ENCODE results near the gene MLH3. TPM values are rescaled to one million over a fixed set of nuclear protein-coding genes. Genes with fewer than 3 reads are reported as not detected.

The MLH3 gene
- total and polyA plus RNA-seq, 4 donors: 7.3 to 43.6 (median 22.6) TPM

GRCh38 chr14:75060420-75060819 is 9.2 kb upstream of the MLH3 start:
- H3K36me3 ChIP-seq (ENCODE audit: control insufficient read depth in 1 of 2, insufficient read depth in 2 of 2, low read length in 1 of 2): no peaks in the 10 kb centered on the region
- no peaks in the 10 kb centered on the region for H3K27me3 ChIP-seq (ENCODE audit: control insufficient read depth in 1 of 2, insufficient read depth in 2 of 2, low read length in 1 of 2)
- no peak for ATAC-seq (ENCODE audit: low FRiP score)
- no peak overlapping the region for H3K4me3 ChIP-seq (ENCODE audit: low read length in 2 of 2)
- peaks cover 0 to 2% of the 10 kb centered on the region in 2 donors for H3K4me1 ChIP-seq (ENCODE audit: control insufficient read depth in 1 of 2, insufficient read depth in 2 of 2, low read length in 2 of 2)
- DNase-seq: no peak
- H3K9me3 ChIP-seq (ENCODE audit: control insufficient read depth, low read length): no peaks in the 10 kb centered on the region
- 50 to 73% methylated on average over 2 of the region's 2 CpGs for WGBS, 2 donors
- H3K27ac ChIP-seq (ENCODE audit: low read depth in 1 of 2, low read length in 2 of 2): no peak overlapping the region
- intact Hi-C loops (cut with DNase I): loop anchor here in 1 of 2 donors (10.0 kb wide), 1 partner anchor 116 kb away; no protein-coding TSS in a partner anchor

DNA sequence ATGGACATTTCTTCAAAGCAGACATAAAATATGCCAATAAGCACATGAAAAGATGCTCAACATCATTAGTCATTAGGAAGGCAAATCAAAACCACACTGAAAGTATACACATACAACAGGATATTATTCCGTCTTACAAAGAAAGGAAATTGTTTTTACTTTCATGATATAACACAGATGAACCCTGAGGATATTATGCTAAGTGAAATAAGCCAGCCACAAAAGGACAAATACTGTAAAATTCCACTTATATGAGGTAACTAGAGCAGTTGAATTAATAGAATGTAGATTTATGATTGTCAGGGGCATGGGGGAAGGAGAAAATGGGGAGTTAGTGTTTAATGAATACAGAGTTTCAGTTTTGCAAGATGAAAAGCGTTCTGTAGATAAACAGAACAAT is 8.4 kb upstream of the MLH3 start:
- intact Hi-C loops (cut with DNase I): loop anchor here in 1 of 2 donors (10.0 kb wide), 1 partner anchor 115 kb away; no protein-coding TSS in a partner anchor
- peaks cover 0 to 2% of the 10 kb centered on the region in 2 donors for H3K4me1 ChIP-seq (ENCODE audit: control insufficient read depth in 1 of 2, insufficient read depth in 2 of 2, low read length in 2 of 2)
- 72 to 76% methylated on average over 2 of the region's 2 CpGs for WGBS, 2 donors
- no peaks in the 10 kb centered on the region for H3K9me3 ChIP-seq (ENCODE audit: control insufficient read depth, low read length)
- DNase-seq (no peak), ATAC-seq (ENCODE audit: low FRiP score) (no peak)
- H3K4me3 ChIP-seq (ENCODE audit: low read length in 2 of 2): no peak overlapping the region
- H3K27me3 ChIP-seq (ENCODE audit: control insufficient read depth in 1 of 2, insufficient read depth in 2 of 2, low read length in 1 of 2): no peaks in the 10 kb centered on the region
- no peaks in the 10 kb centered on the region for H3K36me3 ChIP-seq (ENCODE audit: control insufficient read depth in 1 of 2, insufficient read depth in 2 of 2, low read length in 1 of 2)
- H3K27ac ChIP-seq (ENCODE audit: low read depth in 1 of 2, low read length in 2 of 2): no peak overlapping the region

- Histone ChIP-seq H3K36me3 (ENCODE audit: control insufficient read depth in 1 of 2, insufficient read depth in 2 of 2, low read length in 1 of 2) (no peaks in the 10 kb centered on the region), H3K4me1 (ENCODE audit: control insufficient read depth in 1 of 2, insufficient read depth in 2 of 2, low read length in 2 of 2) (no peaks in the 10 kb centered on the region), H3K4me3 (ENCODE audit: low read length in 2 of 2) (no peak overlapping the region), H3K9me3 (ENCODE audit: control insufficient read depth, low read length) (no peaks in the 10 kb centered on the region), H3K27me3 (ENCODE audit: control insufficient read depth in 1 of 2, insufficient read depth in 2 of 2, low read length in 1 of 2) (no peaks in the 10 kb centered on the region), H3K27ac (ENCODE audit: low read depth in 1 of 2, low read length in 2 of 2) (no peak overlapping the region)
- DNase-seq (no peak), ATAC-seq (ENCODE audit: low FRiP score) (no peak)
- intact Hi-C loops (cut with DNase I): loop anchor here in 1 of 2 donors (5.0 kb wide), 1 partner anchor 42 kb away; no protein-coding TSS in a partner anchor
- 62 to 68% methylated on average over 1 of the region's 1 CpG for WGBS, 2 donors
Observed at GRCh38 chr14:75054421-75054820, 3.2 kb upstream of the MLH3 start.

DNA sequence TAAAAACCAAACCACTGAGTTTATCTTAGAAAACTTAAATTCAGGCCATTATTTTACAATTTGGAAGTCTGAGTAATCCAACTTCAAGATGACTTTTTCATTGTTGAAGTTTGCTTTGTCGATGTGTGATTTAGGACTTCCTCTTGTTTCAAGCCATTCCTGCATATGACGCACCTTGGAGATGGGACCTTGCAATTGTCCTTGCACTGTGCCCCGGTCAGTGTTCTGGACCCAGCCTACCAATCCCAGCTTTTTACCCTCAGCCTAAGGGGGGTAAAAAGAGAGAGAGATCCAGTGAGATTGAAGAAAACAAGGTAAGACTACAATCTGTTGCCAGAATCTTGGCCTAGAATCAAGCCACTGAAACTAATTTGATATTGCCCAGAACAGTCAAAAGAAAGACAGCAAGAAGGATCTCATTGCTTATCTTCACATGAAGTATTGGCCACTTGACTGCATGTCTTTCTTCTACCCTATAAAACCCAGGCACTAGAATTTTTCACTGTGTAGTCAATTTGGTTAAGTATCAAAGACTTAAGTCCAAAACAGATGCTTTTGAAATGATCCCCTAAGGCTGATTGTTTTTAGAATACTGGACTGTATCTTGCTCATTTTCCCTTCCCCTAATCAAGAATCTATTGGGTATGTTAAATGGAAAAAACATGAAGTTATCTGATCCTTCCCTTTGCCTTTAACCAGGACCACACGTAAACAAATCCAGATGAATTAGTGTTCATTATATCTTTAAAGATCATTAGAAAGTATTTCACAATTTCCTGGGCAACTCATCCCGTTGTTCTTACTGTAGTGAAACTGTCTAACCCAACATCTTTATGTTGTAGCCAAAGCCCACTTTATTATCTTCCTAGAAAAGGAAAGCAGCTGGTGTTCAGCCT is 2.4 kb upstream of the MLH3 start:
- Histone ChIP-seq H3K27me3 (ENCODE audit: control insufficient read depth in 1 of 2, insufficient read depth in 2 of 2, low read length in 1 of 2) (no peaks in the 10 kb centered on the region), H3K27ac (ENCODE audit: low read depth in 1 of 2, low read length in 2 of 2) (no peak overlapping the region), H3K4me1 (ENCODE audit: control insufficient read depth in 1 of 2, insufficient read depth in 2 of 2, low read length in 2 of 2) (peaks cover 0 to 4% of the 10 kb centered on the region in 2 donors), H3K4me3 (ENCODE audit: low read length in 2 of 2) (no peak overlapping the region), H3K36me3 (ENCODE audit: control insufficient read depth in 1 of 2, insufficient read depth in 2 of 2, low read length in 1 of 2) (no peaks in the 10 kb centered on the region), H3K9me3 (ENCODE audit: control insufficient read depth, low read length) (no peaks in the 10 kb centered on the region)
- 70 to 72% methylated on average over 5 of the region's 5 CpGs for WGBS, 2 donors
- ATAC-seq (ENCODE audit: low FRiP score): no peak
- DNase-seq: no peak
- intact Hi-C loops (cut with DNase I): loop anchor here in 1 of 2 donors (5.0 kb wide), 1 partner anchor 41 kb away; no protein-coding TSS in a partner anchor

- DNase-seq (no peak), ATAC-seq (ENCODE audit: low FRiP score) (no peak)
- 20 to 22% methylated on average over 5 of the region's 5 CpGs for WGBS, 2 donors
- H3K27me3 ChIP-seq (ENCODE audit: control insufficient read depth in 1 of 2, insufficient read depth in 2 of 2, low read length in 1 of 2): no peaks in the 10 kb centered on the region
- H3K27ac ChIP-seq (ENCODE audit: low read depth in 1 of 2, low read length in 2 of 2): no peak overlapping the region
- peak overlapping the region in 1 of 2 donors; percentile 23 for H3K4me3 ChIP-seq (ENCODE audit: low read length in 2 of 2)
- H3K9me3 ChIP-seq (ENCODE audit: control insufficient read depth, low read length): no peaks in the 10 kb centered on the region
- H3K36me3 ChIP-seq (ENCODE audit: control insufficient read depth in 1 of 2, insufficient read depth in 2 of 2, low read length in 1 of 2): no peaks in the 10 kb centered on the region
- H3K4me1 ChIP-seq (ENCODE audit: control insufficient read depth in 1 of 2, insufficient read depth in 2 of 2, low read length in 2 of 2): peaks cover 2 to 4% of the 10 kb centered on the region in 2 donors
- intact Hi-C loops (cut with DNase I): loop anchor here in 1 of 2 donors (5.0 kb wide), 1 partner anchor 39 kb away; no protein-coding TSS in a partner anchor
Observed at GRCh38 chr14:75051556-75051899, 261 bp upstream of the MLH3 start.

DNA sequence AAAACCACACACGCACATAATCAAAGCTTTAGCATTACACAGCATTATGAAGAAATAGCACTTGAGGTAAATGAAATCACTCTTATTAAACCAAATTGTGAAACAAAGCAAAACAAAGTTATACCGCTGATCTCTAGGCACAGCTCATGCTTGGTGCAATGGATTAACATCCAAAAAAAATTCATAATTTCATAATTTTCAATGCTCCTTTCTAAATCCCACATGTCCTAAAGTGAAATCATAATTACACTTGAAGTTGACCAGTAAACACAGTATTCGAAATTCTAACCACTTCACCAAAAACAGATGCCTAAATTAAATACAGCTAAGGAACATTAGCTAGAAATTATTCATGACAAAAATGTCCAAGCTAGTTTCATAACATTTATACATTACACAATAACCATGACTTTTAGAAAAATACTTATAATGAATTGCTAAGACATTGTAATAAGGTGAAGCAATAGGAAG is 1.5 kb downstream of the MLH3 start:
- WGBS, 2 donors: 84 to 87% methylated on average over 3 of the region's 3 CpGs
- ATAC-seq (ENCODE audit: low FRiP score) (peak; percentile 60), DNase-seq (no peak)
- Histone ChIP-seq H3K4me1 (ENCODE audit: control insufficient read depth in 1 of 2, insufficient read depth in 2 of 2, low read length in 2 of 2) (peaks cover 3 to 4% of the 10 kb centered on the region in 2 donors), H3K27ac (ENCODE audit: low read depth in 1 of 2, low read length in 2 of 2) (peak overlapping the region in 1 of 2 donors; percentile 9), H3K27me3 (ENCODE audit: control insufficient read depth in 1 of 2, insufficient read depth in 2 of 2, low read length in 1 of 2) (no peaks in the 10 kb centered on the region), H3K9me3 (ENCODE audit: control insufficient read depth, low read length) (no peaks in the 10 kb centered on the region), H3K36me3 (ENCODE audit: control insufficient read depth in 1 of 2, insufficient read depth in 2 of 2, low read length in 1 of 2) (no peaks in the 10 kb centered on the region), H3K4me3 (ENCODE audit: low read length in 2 of 2) (no peak overlapping the region)
- intact Hi-C loops (cut with DNase I): loop anchor here in 1 of 2 donors (5.0 kb wide), 1 partner anchor 37 kb away; no protein-coding TSS in a partner anchor

- intact Hi-C loops (cut with DNase I): no loop called here
- WGBS, 2 donors: 2 to 4% methylated on average over 5 of the region's 5 CpGs
- Histone ChIP-seq H3K4me3 (ENCODE audit: low read length in 2 of 2) (no peak overlapping the region), H3K27ac (ENCODE audit: low read depth in 1 of 2, low read length in 2 of 2) (peak overlapping the region; percentile 9 to 32), H3K36me3 (ENCODE audit: control insufficient read depth in 1 of 2, insufficient read depth in 2 of 2, low read length in 1 of 2) (no peaks in the 10 kb centered on the region), H3K27me3 (ENCODE audit: control insufficient read depth in 1 of 2, insufficient read depth in 2 of 2, low read length in 1 of 2) (no peaks in the 10 kb centered on the region), H3K4me1 (ENCODE audit: control insufficient read depth in 1 of 2, insufficient read depth in 2 of 2, low read length in 2 of 2) (peaks cover 4% of the 10 kb centered on the region in 2 donors), H3K9me3 (ENCODE audit: control insufficient read depth, low read length) (no peaks in the 10 kb centered on the region)
- no peak for DNase-seq
- ATAC-seq (ENCODE audit: low FRiP score): peak; percentile 59
Observed at GRCh38 chr14:75049136-75049535, 2.1 kb downstream of the MLH3 start.

- H3K4me1 ChIP-seq (ENCODE audit: control insufficient read depth in 1 of 2, insufficient read depth in 2 of 2, low read length in 2 of 2): peaks cover 4% of the 10 kb centered on the region in 2 donors
- H3K27me3 ChIP-seq (ENCODE audit: control insufficient read depth in 1 of 2, insufficient read depth in 2 of 2, low read length in 1 of 2): no peaks in the 10 kb centered on the region
- DNase-seq (no peak), ATAC-seq (ENCODE audit: low FRiP score) (no peak)
- 61 to 71% methylated on average over 2 of the region's 2 CpGs for WGBS, 2 donors
- H3K9me3 ChIP-seq (ENCODE audit: control insufficient read depth, low read length): no peaks in the 10 kb centered on the region
- no peaks in the 10 kb centered on the region for H3K36me3 ChIP-seq (ENCODE audit: control insufficient read depth in 1 of 2, insufficient read depth in 2 of 2, low read length in 1 of 2)
- intact Hi-C loops (cut with DNase I): no loop called here
- H3K27ac ChIP-seq (ENCODE audit: low read depth in 1 of 2, low read length in 2 of 2): no peak overlapping the region
- no peak overlapping the region for H3K4me3 ChIP-seq (ENCODE audit: low read length in 2 of 2)
Observed at GRCh38 chr14:75048101-75048500, 3.2 kb downstream of the MLH3 start.

Data from aorta (tissue), 5 donors.